GM20431 (cell line): ENCODE data around the gene TRIM14.

Experiments
- in situ Hi-C: fragments of 300-500 bp; cut with MseI, MboI; formaldehyde crosslinking; loops from one replicate; pipeline ENCODE4 v1.15.0; 2020; ENCODE audit warnings: low sequenced_read_pairs; ENCODE audit not compliant: unreplicated experiment

The TRIM14 gene

GRCh38 chr9:98022447-98022846 lies 96.6 kb downstream of the TRIM14 start:
- in situ Hi-C loops = loop anchor here (10.0 kb wide), 1 partner anchor 58 kb away; no protein-coding TSS in a partner anchor

GRCh38 chr9:98021306-98022040 lies 97.5 kb downstream of the TRIM14 start:
- in situ Hi-C loops = loop anchor here (10.0 kb wide), 1 partner anchor 57 kb away; no protein-coding TSS in a partner anchor

- in situ Hi-C loops = loop anchor here (10.0 kb wide), 1 partner anchor 56 kb away; no protein-coding TSS in a partner anchor
These were observed 98.4 kb downstream of the TRIM14 start for GRCh38 chr9:98020476-98021145.

- in situ Hi-C loops = loop anchor here (10.0 kb wide), 1 partner anchor 55 kb away; no protein-coding TSS in a partner anchor
These were observed 99.2 kb downstream of the TRIM14 start for GRCh38 chr9:98019869-98020268.
